Upper lobe of left lung (tissue), 4 donors: ENCODE measurements around the gene STARD10.

Experiments used
- CTCF ChIP-seq, 6 experiments: fragments of 450-650 bp in 4 of 6; fragments of 200-600 bp in 2 of 6; sonication (generic) in 2 of 6; IDR thresholded peaks; one replicate each; pipeline ENCODE4 v1.5.1; 2016 to 2019; ENCODE audit warnings: antibody characterized with exemption in 6 of 6
- POLR2A ChIP-seq, 4 donors: fragments of 450-650 bp; IDR thresholded peaks; one replicate each; pipeline ENCODE4 v1.5.1; 2016 to 2017; ENCODE audit warnings: antibody characterized with exemption in 4 of 4, mild to moderate bottlenecking in 2 of 4
- POLR2AphosphoS5 ChIP-seq, 2 donors: sonication (generic); formaldehyde crosslinking; IDR thresholded peaks; one replicate each; pipeline ENCODE4 v1.5.1; 2017; ENCODE audit warnings: antibody characterized with exemption in 2 of 2

- TF ChIP-seq CTCF (IDR thresholded peaks at IDR 0.05) (no peak), POLR2AphosphoS5 (IDR thresholded peaks at IDR 0.05) (no peak), POLR2A (IDR thresholded peaks at IDR 0.05) (no peak)
Observed at GRCh38 chr11:72741849-72742512, 51.9 kb downstream of the STARD10 start.
